Keratinocyte (primary cell): Measurements from ENCODE around the gene PCDH9. TPM values are rescaled to one million over a fixed set of nuclear protein-coding genes. Genes with fewer than 3 reads are reported as not detected.

Source experiments
- DNase-seq: peaks from one replicate; pipeline ENCODE4 v3.0.0-alpha.2; 2011; ENCODE audit warnings: low read depth, missing footprints, low spot score
- FAIRE-seq: peaks from 2 replicates; lab custom pipeline; 2011; peaks lifted over from hg19 to GRCh38; lab: Jason Lieb, UNC
- H2AFZ ChIP-seq: 2 replicates; pipeline ENCODE4 v1.6.0; 2012; ENCODE audit warnings: low read length, control low read depth, inconsistent platforms; ENCODE audit not compliant: control insufficient read depth
- H3K27ac ChIP-seq: 2 replicates; pipeline ENCODE4 v1.5.1; 2011; ENCODE audit warnings: low read length; ENCODE audit not compliant: control insufficient read depth, insufficient read depth
- H3K27me3 ChIP-seq: 3 replicates; pipeline ENCODE4 v1.6.0; 2011; ENCODE audit warnings: low read length; ENCODE audit not compliant: control insufficient read depth, insufficient read depth; ENCODE audit errors: extremely low read depth
- H3K36me3 ChIP-seq, 2 experiments: 2 replicates in 1 of 2; 3 replicates in 1 of 2; pipeline ENCODE4 v1.5.1; 2011; ENCODE audit warnings: low read length in 2 of 2, mild to moderate bottlenecking in 1 of 2; ENCODE audit not compliant: control insufficient read depth in 2 of 2, insufficient read depth in 2 of 2; ENCODE audit errors: extremely low read depth in 1 of 2
- H3K4me1 ChIP-seq: 3 replicates; pipeline ENCODE4 v1.5.1; 2011; ENCODE audit warnings: low read length; ENCODE audit not compliant: control insufficient read depth, insufficient read depth; ENCODE audit errors: extremely low read depth
- H3K4me2 ChIP-seq: 3 replicates; pipeline ENCODE4 v1.6.0; 2011; ENCODE audit warnings: low read depth, low read length; ENCODE audit not compliant: control insufficient read depth, insufficient read depth; ENCODE audit errors: extremely low read depth
- H3K4me3 ChIP-seq, 3 experiments: fragments of 200-600 bp in 1 of 3; sonication (generic) in 1 of 3; 2 replicates in 2 of 3; 3 replicates in 1 of 3; pipeline ENCODE4 v1.5.1; 2011 to 2016; ENCODE audit warnings: low read length in 3 of 3, mild to moderate bottlenecking in 3 of 3, control low read depth in 2 of 3, inconsistent platforms in 1 of 3, low read depth in 1 of 3, mixed read lengths in 1 of 3, mixed run types in 1 of 3, moderate library complexity in 1 of 3; ENCODE audit not compliant: control insufficient read depth in 2 of 3, insufficient read depth in 2 of 3; ENCODE audit errors: extremely low read depth in 1 of 3
- H3K79me2 ChIP-seq: 2 replicates; pipeline ENCODE4 v1.6.0; 2012; ENCODE audit warnings: low read length; ENCODE audit not compliant: control insufficient read depth, insufficient read depth
- H3K9ac ChIP-seq: 3 replicates; pipeline ENCODE4 v1.6.0; 2011; ENCODE audit warnings: low read length; ENCODE audit not compliant: control insufficient read depth, insufficient read depth; ENCODE audit errors: extremely low read depth
- H3K9me1 ChIP-seq: 3 replicates; pipeline ENCODE4 v1.6.0; 2011; ENCODE audit warnings: low read length; ENCODE audit not compliant: control insufficient read depth, insufficient read depth; ENCODE audit errors: extremely low read depth
- H3K9me3 ChIP-seq: 2 replicates; pipeline ENCODE4 v1.5.1; 2012; ENCODE audit warnings: low read depth, low read length; ENCODE audit not compliant: control insufficient read depth
- H4K20me1 ChIP-seq: 3 replicates; pipeline ENCODE4 v1.6.0; 2011; ENCODE audit warnings: low read length; ENCODE audit not compliant: control insufficient read depth, insufficient read depth; ENCODE audit errors: extremely low read depth
- CTCF ChIP-seq, 3 experiments: IDR thresholded peaks in 1 of 3; conservative IDR thresholded peaks in 1 of 3; optimal IDR thresholded peaks in 1 of 3; 2 replicates in 2 of 3; 3 replicates in 1 of 3; pipeline versions ENCODE3 to v1.5.1; 2011; ENCODE audit warnings: low read length in 3 of 3, mild to moderate bottlenecking in 3 of 3, moderate library complexity in 2 of 3, control low read depth in 1 of 3, inconsistent platforms in 1 of 3; ENCODE audit not compliant: insufficient read depth in 2 of 3; ENCODE audit errors: extremely low read depth in 1 of 3
- EZH2 ChIP-seq: IDR thresholded peaks from one replicate; pipeline ENCODE4 v1.6.1; 2012; ENCODE audit warnings: inconsistent platforms, mild to moderate bottlenecking, low read length, moderate library complexity
- dilution Hi-C: fragments of 300-500 bp; cut with MboI; formaldehyde crosslinking; loops from one replicate; pipeline ENCODE4 v1.7.0; 2020; ENCODE audit warnings: low sequenced_read_pairs; ENCODE audit not compliant: extremely low pct_ligation_motif_present
- polyA plus RNA-seq, 5 experiments: library from polyadenylated mRNA; depleted of rRNA in 3 of 5; stranded (reverse) in 3 of 5; stranded (forward) in 1 of 5; unstranded in 1 of 5; fragments of >200 nt; gene quantifications; 1 replicate in 1 of 5; 2 replicates in 3 of 5; 3 replicates in 1 of 5; pipeline versions ENCODE4 v1.2.1 to v1.2.3, GENCODE V29; 2011 to 2012; ENCODE audit warnings: missing spikeins in 2 of 5, low read depth in 1 of 5, low replicate concordance in 1 of 5

PCDH9 gene
- polyA plus RNA-seq, 1 donor (not counting 4 experiments of a cell fraction or from before 2014, with no cell fraction given), result 0.21 TPM

- H2AFZ ChIP-seq, result no peak overlapping the region
Observed at GRCh38 chr13:66937423-66937822, 292.7 kb downstream of the PCDH9 start.

GRCh38 chr13:66933994-66934393 is 296.1 kb downstream of the PCDH9 start:
- peak overlapping the region; percentile 85 for H2AFZ ChIP-seq
- peak overlapping the region; percentile 64 for H3K27ac ChIP-seq
- peak overlapping the region; percentile 32 for H3K4me2 ChIP-seq
- no peak overlapping the region for H3K4me3 ChIP-seq
- no peaks in the 10 kb centered on the region for H4K20me1 ChIP-seq
- peak; percentile 70 for FAIRE-seq
- no peaks in the 10 kb centered on the region for H3K79me2 ChIP-seq
- H3K9me1 ChIP-seq, result no peaks in the 10 kb centered on the region
- no peaks in the 10 kb centered on the region for H3K36me3 ChIP-seq
- peaks cover 4% of the 10 kb centered on the region for H3K4me1 ChIP-seq
- dilution Hi-C loops, result no loop called here
- H3K9ac ChIP-seq, result peak overlapping the region; percentile 28
- DNase-seq, result peak; percentile 56
- no peaks in the 10 kb centered on the region for H3K27me3 ChIP-seq
- TF ChIP-seq EZH2, result no peak
- TF ChIP-seq CTCF (optimal IDR thresholded peaks at IDR 0.05 in 1 of 3, IDR thresholded peaks at IDR 0.05 in 1 of 3, conservative IDR thresholded peaks at IDR 0.05 in 1 of 3; ENCODE audit: extremely low read depth in 1 of 3, insufficient read depth in 2 of 3, low read length in 3 of 3), result no peak
- no peaks in the 10 kb centered on the region for H3K9me3 ChIP-seq

More at GRCh38 chr13:66937423-66937822, 292.7 kb downstream of the PCDH9 start:
- dilution Hi-C loops, result no loop called here
- Histone ChIP-seq H3K27me3 (no peaks in the 10 kb centered on the region), H3K9ac (no peak overlapping the region), H3K9me3 (no peaks in the 10 kb centered on the region), H3K4me1 (peaks cover 4% of the 10 kb centered on the region), H4K20me1 (no peaks in the 10 kb centered on the region), H3K36me3 (no peaks in the 10 kb centered on the region), H3K4me3 (no peak overlapping the region), H3K4me2 (no peak overlapping the region), H3K79me2 (no peaks in the 10 kb centered on the region), H3K9me1 (no peaks in the 10 kb centered on the region), H3K27ac (no peak overlapping the region)
- DNase-seq (no peak), FAIRE-seq (no peak)
- TF ChIP-seq CTCF (optimal IDR thresholded peaks at IDR 0.05 in 1 of 3, IDR thresholded peaks at IDR 0.05 in 1 of 3, conservative IDR thresholded peaks at IDR 0.05 in 1 of 3; ENCODE audit: extremely low read depth in 1 of 3, insufficient read depth in 2 of 3, low read length in 3 of 3), result no peak
